HEK293 (cell line): Measurements from ENCODE around the gene HDAC7.

ENCODE experiments used
- GFI1B ChIP-seq: fragments of 450-650 bp; formaldehyde crosslinking; IDR thresholded peaks from 2 replicates; pipeline ENCODE4 v1.5.1; 2016; ENCODE audit warnings: missing biosample characterization, missing genetic modification characterization
- GLIS2 ChIP-seq: fragments of 450-650 bp; formaldehyde crosslinking; IDR thresholded peaks from 2 replicates; pipeline ENCODE4 v1.5.1; 2016; ENCODE audit warnings: missing biosample characterization, missing genetic modification characterization
- KLF16 ChIP-seq: fragments of 450-650 bp; formaldehyde crosslinking; IDR thresholded peaks from 2 replicates; pipeline ENCODE4 v1.5.1; 2017; ENCODE audit warnings: missing biosample characterization, missing genetic modification characterization
- MEIS1 ChIP-seq: sonication (generic); formaldehyde crosslinking; IDR thresholded peaks from 2 replicates; pipeline ENCODE4 v1.8.1; 2022; ENCODE audit warnings: missing genetic modification reagents, mild to moderate bottlenecking, borderline replicate concordance
- SALL2 ChIP-seq: fragments of 450-650 bp; formaldehyde crosslinking; IDR thresholded peaks from 2 replicates; pipeline ENCODE4 v1.5.0; 2017; ENCODE audit warnings: missing biosample characterization, mild to moderate bottlenecking, missing genetic modification characterization, borderline replicate concordance
- SCRT1 ChIP-seq: fragments of 450-650 bp; formaldehyde crosslinking; IDR thresholded peaks from 2 replicates; pipeline ENCODE4 v1.5.1; 2016; ENCODE audit warnings: missing biosample characterization, missing genetic modification characterization, borderline replicate concordance
- SP2 ChIP-seq: fragments of 450-650 bp; formaldehyde crosslinking; IDR thresholded peaks from 2 replicates; pipeline ENCODE4 v1.5.1; 2016; ENCODE audit warnings: missing biosample characterization, missing genetic modification characterization
- SP3 ChIP-seq: fragments of 450-650 bp; formaldehyde crosslinking; IDR thresholded peaks from 2 replicates; pipeline ENCODE4 v1.5.1; 2016; ENCODE audit warnings: missing biosample characterization, missing genetic modification characterization
- SP7 ChIP-seq: fragments of 450-650 bp; formaldehyde crosslinking; IDR thresholded peaks from 2 replicates; pipeline ENCODE4 v1.5.1; 2016; ENCODE audit warnings: missing biosample characterization, missing genetic modification characterization
- ZBTB17 ChIP-seq: fragments of 450-650 bp; formaldehyde crosslinking; IDR thresholded peaks from 2 replicates; pipeline ENCODE4 v1.5.1; 2016; ENCODE audit warnings: missing biosample characterization, missing genetic modification characterization
- ZBTB20 ChIP-seq: fragments of 450-650 bp; formaldehyde crosslinking; IDR thresholded peaks from 2 replicates; pipeline ENCODE4 v1.5.1; 2016; ENCODE audit warnings: missing biosample characterization, missing genetic modification characterization
- ZFHX2 ChIP-seq: fragments of 450-650 bp; formaldehyde crosslinking; conservative IDR thresholded peaks from 2 replicates; pipeline ENCODE4 v1.5.1; 2016; ENCODE audit warnings: missing biosample characterization, missing genetic modification characterization
- ZFP3 ChIP-seq: fragments of 450-650 bp; formaldehyde crosslinking; IDR thresholded peaks from 2 replicates; pipeline ENCODE4 v1.5.1; 2016; ENCODE audit warnings: low read depth, missing biosample characterization, missing genetic modification characterization
- ZFP41 ChIP-seq: fragments of 450-650 bp; formaldehyde crosslinking; IDR thresholded peaks from 2 replicates; pipeline ENCODE4 v1.5.1; 2016; ENCODE audit warnings: missing biosample characterization, missing genetic modification characterization, borderline replicate concordance
- ZNF112 ChIP-seq: fragments of 450-650 bp; formaldehyde crosslinking; IDR thresholded peaks from 2 replicates; pipeline ENCODE4 v1.5.0; 2017; ENCODE audit warnings: missing biosample characterization, missing genetic modification characterization
- ZNF133 ChIP-seq: fragments of 450-650 bp; formaldehyde crosslinking; IDR thresholded peaks from 2 replicates; pipeline ENCODE4 v1.5.1; 2016; ENCODE audit warnings: missing biosample characterization, missing genetic modification characterization
- ZNF138 ChIP-seq: fragments of 450-650 bp; formaldehyde crosslinking; IDR thresholded peaks from 2 replicates; pipeline ENCODE4 v1.5.1; 2016; ENCODE audit warnings: missing biosample characterization, missing genetic modification characterization, borderline replicate concordance
- ZNF169 ChIP-seq: fragments of 450-650 bp; formaldehyde crosslinking; IDR thresholded peaks from 2 replicates; pipeline ENCODE4 v1.5.1; 2016; ENCODE audit warnings: missing biosample characterization, missing genetic modification characterization
- ZNF19 ChIP-seq: fragments of 450-650 bp; formaldehyde crosslinking; IDR thresholded peaks from 2 replicates; pipeline ENCODE4; 2016; ENCODE audit warnings: missing biosample characterization, missing genetic modification characterization, low read depth
- ZNF221 ChIP-seq: fragments of 450-650 bp; formaldehyde crosslinking; IDR thresholded peaks from 2 replicates; pipeline ENCODE4 v1.5.1; 2017; ENCODE audit warnings: missing biosample characterization, missing genetic modification characterization, borderline replicate concordance
- ZNF391 ChIP-seq: fragments of 450-650 bp; formaldehyde crosslinking; IDR thresholded peaks from 2 replicates; pipeline ENCODE4 v1.5.1; 2016; ENCODE audit warnings: low read depth, missing biosample characterization, missing genetic modification characterization, borderline replicate concordance
- ZNF394 ChIP-seq: fragments of 450-650 bp; formaldehyde crosslinking; IDR thresholded peaks from 2 replicates; pipeline ENCODE4 v1.5.1; 2016; ENCODE audit warnings: missing biosample characterization, missing genetic modification characterization, mild to moderate bottlenecking, moderate library complexity, borderline replicate concordance
- ZNF404 ChIP-seq: fragments of 450-650 bp; formaldehyde crosslinking; IDR thresholded peaks from 2 replicates; pipeline ENCODE4 v1.5.1; 2017; ENCODE audit warnings: missing biosample characterization, missing genetic modification characterization
- ZNF549 ChIP-seq: fragments of 450-650 bp; IDR thresholded peaks from 2 replicates; pipeline ENCODE4 v1.5.1; 2018; ENCODE audit warnings: missing biosample characterization, missing genetic modification characterization, mild to moderate bottlenecking, inconsistent platforms, moderate library complexity
- ZNF571 ChIP-seq: fragments of 450-650 bp; formaldehyde crosslinking; IDR thresholded peaks from 2 replicates; pipeline ENCODE4 v1.5.0; 2017; ENCODE audit warnings: missing biosample characterization, missing genetic modification characterization
- ZNF610 ChIP-seq: fragments of 450-650 bp; formaldehyde crosslinking; IDR thresholded peaks from 2 replicates; pipeline ENCODE4 v1.5.1; 2016; ENCODE audit warnings: missing biosample characterization, missing genetic modification characterization, borderline replicate concordance
- ZNF623 ChIP-seq: fragments of 450-650 bp; formaldehyde crosslinking; IDR thresholded peaks from 2 replicates; pipeline ENCODE4 v1.5.1; 2016; ENCODE audit warnings: missing biosample characterization, missing genetic modification characterization
- ZNF639 ChIP-seq: fragments of 450-650 bp; formaldehyde crosslinking; IDR thresholded peaks from 2 replicates; pipeline ENCODE4 v1.5.1; 2016; ENCODE audit warnings: missing biosample characterization, missing genetic modification characterization
- ZNF658 ChIP-seq: fragments of 450-650 bp; formaldehyde crosslinking; IDR thresholded peaks from 2 replicates; pipeline ENCODE4; 2016; ENCODE audit warnings: missing biosample characterization, missing genetic modification characterization
- ZNF660 ChIP-seq: fragments of 450-650 bp; IDR thresholded peaks from 2 replicates; pipeline ENCODE4 v1.5.1; 2018; ENCODE audit warnings: missing biosample characterization, mild to moderate bottlenecking, missing genetic modification characterization
- ZNF670 ChIP-seq: fragments of 450-650 bp; formaldehyde crosslinking; IDR thresholded peaks from 2 replicates; pipeline ENCODE4 v1.5.1; 2016; ENCODE audit warnings: missing biosample characterization, missing genetic modification characterization, low read depth
- ZNF677 ChIP-seq: fragments of 450-650 bp; IDR thresholded peaks from 2 replicates; pipeline ENCODE4 v1.5.0; 2018; ENCODE audit warnings: missing biosample characterization, mild to moderate bottlenecking, missing genetic modification characterization, moderate library complexity
- ZNF792 ChIP-seq: fragments of 450-650 bp; formaldehyde crosslinking; IDR thresholded peaks from 2 replicates; pipeline ENCODE4 v1.5.1; 2016; ENCODE audit warnings: missing biosample characterization, missing genetic modification characterization
- ZXDB ChIP-seq: fragments of 450-650 bp; formaldehyde crosslinking; IDR thresholded peaks from 2 replicates; pipeline ENCODE4 v1.5.1; 2016; ENCODE audit warnings: missing biosample characterization, missing genetic modification characterization
- TF ChIP-seq, protein P1 (sequence below): fragments of 450-650 bp; IDR thresholded peaks from 2 replicates; pipeline ENCODE4 v1.5.1; 2018; ENCODE audit warnings: missing biosample characterization, missing genetic modification characterization
- TF ChIP-seq, protein P2 (sequence below): IDR thresholded peaks from 2 replicates; pipeline ENCODE4 v1.6.1; 2011; ENCODE audit warnings: mild to moderate bottlenecking, low read depth, low read length, borderline replicate concordance
- TF ChIP-seq, protein P3 (sequence below): fragments of 450-650 bp; formaldehyde crosslinking; optimal IDR thresholded peaks from 2 replicates; pipeline ENCODE3; 2016; ENCODE audit warnings: missing biosample characterization, mild to moderate bottlenecking, missing genetic modification characterization

Gene HDAC7

DNA sequence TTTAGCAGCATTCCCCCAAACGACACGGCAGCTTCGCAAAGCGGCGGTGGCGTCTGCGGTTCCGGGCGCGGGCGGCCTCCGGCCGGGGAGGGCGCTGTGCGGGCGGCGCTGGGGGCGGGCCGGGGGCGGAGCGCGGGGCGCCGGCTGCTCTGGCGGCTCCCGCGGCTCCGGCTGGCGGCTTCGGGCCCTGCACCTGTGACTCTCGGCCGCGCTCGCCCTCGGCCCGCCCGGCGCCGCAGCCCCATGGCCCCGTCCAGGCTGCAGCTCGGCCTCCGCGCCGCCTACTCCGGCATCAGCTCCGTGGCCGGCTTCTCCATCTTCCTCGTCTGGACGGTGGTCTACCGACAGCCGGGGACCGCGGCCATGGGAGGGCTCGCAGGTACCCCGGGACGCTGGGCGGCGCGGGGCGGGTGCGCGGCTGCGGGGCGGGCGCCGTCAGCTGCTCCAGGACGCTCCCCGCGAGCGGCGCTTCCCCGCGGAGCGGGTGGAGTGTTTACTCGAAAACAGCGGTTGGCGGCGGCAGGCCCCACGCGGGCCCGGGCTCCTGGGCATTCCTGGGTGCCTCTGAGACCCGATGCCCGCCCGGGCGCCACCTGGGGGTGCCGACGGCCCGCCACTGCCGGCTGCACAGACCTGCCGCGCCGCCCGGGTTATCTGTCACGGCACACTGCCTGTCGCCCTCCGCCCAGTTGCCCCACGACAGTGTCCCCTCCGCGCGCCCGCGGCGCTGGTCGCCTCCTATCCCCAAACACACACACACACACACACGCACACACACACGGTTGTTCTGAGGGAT is 46.4 kb downstream of the HDAC7 start, which contains the start of gene SLC48A1 (continued):
- TF ChIP-seq, protein P1, sequence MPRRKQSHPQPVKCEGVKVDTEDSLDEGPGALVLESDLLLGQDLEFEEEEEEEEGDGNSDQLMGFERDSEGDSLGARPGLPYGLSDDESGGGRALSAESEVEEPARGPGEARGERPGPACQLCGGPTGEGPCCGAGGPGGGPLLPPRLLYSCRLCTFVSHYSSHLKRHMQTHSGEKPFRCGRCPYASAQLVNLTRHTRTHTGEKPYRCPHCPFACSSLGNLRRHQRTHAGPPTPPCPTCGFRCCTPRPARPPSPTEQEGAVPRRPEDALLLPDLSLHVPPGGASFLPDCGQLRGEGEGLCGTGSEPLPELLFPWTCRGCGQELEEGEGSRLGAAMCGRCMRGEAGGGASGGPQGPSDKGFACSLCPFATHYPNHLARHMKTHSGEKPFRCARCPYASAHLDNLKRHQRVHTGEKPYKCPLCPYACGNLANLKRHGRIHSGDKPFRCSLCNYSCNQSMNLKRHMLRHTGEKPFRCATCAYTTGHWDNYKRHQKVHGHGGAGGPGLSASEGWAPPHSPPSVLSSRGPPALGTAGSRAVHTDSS (tag by site-specific recombination): no peak
- TF ChIP-seq GFI1B (tag by site-specific recombination): no peak
- TF ChIP-seq ZNF19 (tag by site-specific recombination): no peak
- no peak for TF ChIP-seq SP7 (tag by site-specific recombination)
- TF ChIP-seq MEIS1 (CRISPR knock-in tag): no peak
- TF ChIP-seq, protein P2, sequence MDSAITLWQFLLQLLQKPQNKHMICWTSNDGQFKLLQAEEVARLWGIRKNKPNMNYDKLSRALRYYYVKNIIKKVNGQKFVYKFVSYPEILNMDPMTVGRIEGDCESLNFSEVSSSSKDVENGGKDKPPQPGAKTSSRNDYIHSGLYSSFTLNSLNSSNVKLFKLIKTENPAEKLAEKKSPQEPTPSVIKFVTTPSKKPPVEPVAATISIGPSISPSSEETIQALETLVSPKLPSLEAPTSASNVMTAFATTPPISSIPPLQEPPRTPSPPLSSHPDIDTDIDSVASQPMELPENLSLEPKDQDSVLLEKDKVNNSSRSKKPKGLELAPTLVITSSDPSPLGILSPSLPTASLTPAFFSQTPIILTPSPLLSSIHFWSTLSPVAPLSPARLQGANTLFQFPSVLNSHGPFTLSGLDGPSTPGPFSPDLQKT: no peak
- TF ChIP-seq ZNF221 (tag by site-specific recombination): no peak
- TF ChIP-seq ZNF639 (tag by site-specific recombination): no peak
- TF ChIP-seq ZNF549 (tag by site-specific recombination): no peak
- TF ChIP-seq ZNF138 (tag by site-specific recombination): no peak
- no peak for TF ChIP-seq ZNF394
- TF ChIP-seq SCRT1 (tag by site-specific recombination): no peak
- TF ChIP-seq ZNF391 (tag by site-specific recombination): peak; percentile 29; the same call in 1 of the 2 replicates
- no peak for TF ChIP-seq ZNF133 (tag by site-specific recombination)
- TF ChIP-seq ZNF169 (tag by site-specific recombination): no peak
- TF ChIP-seq ZNF404 (tag by site-specific recombination): no peak
- 0 out of 2 replicates have a peak, but pooled peaks have one; percentile 58 for TF ChIP-seq ZNF660
- TF ChIP-seq ZNF623 (tag by site-specific recombination): no peak
- TF ChIP-seq KLF16: 0 out of 2 replicates have a peak, but pooled peaks have one; percentile 20
- 0 out of 2 replicates have a peak, but pooled peaks have one; percentile 21 for TF ChIP-seq ZNF677 (tag by site-specific recombination)
- no peak for TF ChIP-seq SALL2 (tag by site-specific recombination)
- TF ChIP-seq ZNF610: no peak
- TF ChIP-seq SP2 (tag by site-specific recombination): peak; percentile 34; the same call in 1 of the 2 replicates
- peak; percentile 98 for TF ChIP-seq GLIS2 (tag by site-specific recombination)
- TF ChIP-seq ZFP41 (tag by site-specific recombination): no peak
- no peak for TF ChIP-seq ZFP3 (tag by site-specific recombination)
- peak; percentile 46; the same call in 1 of the 2 replicates for TF ChIP-seq ZXDB (tag by site-specific recombination)
- TF ChIP-seq ZBTB20 (tag by site-specific recombination): peak; percentile 97
- no peak for TF ChIP-seq ZNF571
- no peak for TF ChIP-seq SP3 (tag by site-specific recombination)
- TF ChIP-seq ZNF112 (tag by site-specific recombination): no peak
- TF ChIP-seq ZNF658 (tag by site-specific recombination): no peak
- TF ChIP-seq ZNF792: no peak
- TF ChIP-seq ZBTB17 (tag by site-specific recombination): 0 out of 2 replicates have a peak, but pooled peaks have one; percentile 17
- TF ChIP-seq, protein P3, sequence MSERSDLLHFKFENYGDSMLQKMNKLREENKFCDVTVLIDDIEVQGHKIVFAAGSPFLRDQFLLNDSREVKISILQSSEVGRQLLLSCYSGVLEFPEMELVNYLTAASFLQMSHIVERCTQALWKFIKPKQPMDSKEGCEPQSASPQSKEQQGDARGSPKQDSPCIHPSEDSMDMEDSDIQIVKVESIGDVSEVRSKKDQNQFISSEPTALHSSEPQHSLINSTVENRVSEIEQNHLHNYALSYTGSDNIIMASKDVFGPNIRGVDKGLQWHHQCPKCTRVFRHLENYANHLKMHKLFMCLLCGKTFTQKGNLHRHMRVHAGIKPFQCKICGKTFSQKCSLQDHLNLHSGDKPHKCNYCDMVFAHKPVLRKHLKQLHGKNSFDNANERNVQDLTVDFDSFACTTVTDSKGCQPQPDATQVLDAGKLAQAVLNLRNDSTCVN: peak; percentile 87
- TF ChIP-seq ZNF670: no peak
- peak; percentile 44 for TF ChIP-seq ZFHX2 (tag by site-specific recombination)
